Erythroblast (primary cell): ENCODE results near the gene TRIM61.

ENCODE experiments used
- GATA1 ChIP-seq: IDR thresholded peaks from 2 replicates; pipeline ENCODE4 v1.6.1; 2011; ENCODE audit warnings: low read depth, mild to moderate bottlenecking, control low read depth, low read length, moderate library complexity
- POLR2A ChIP-seq: IDR thresholded peaks from 2 replicates; pipeline ENCODE4 v1.6.1; 2011; ENCODE audit warnings: mild to moderate bottlenecking, low read length

DNA sequence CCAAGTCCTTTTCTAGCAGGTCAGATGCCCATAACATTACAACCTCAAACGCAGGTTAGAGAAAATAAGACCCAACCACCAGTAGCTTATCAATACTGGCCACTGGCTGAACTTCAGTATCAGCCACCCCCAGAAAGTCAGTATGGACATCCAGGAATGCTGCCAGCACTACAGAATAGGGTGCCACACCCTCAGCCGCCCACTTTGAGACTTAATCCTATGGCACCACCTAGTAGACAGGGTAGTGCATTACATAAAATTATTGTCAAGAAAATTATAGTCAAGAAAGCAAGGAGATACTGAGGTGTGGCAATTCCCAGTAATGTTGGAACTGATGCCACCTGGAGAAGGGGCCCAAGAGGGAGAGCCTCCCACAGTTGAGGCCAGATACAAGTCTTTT is 19.9 kb upstream of the TRIM61 start:
- TF ChIP-seq POLR2A (no peak), GATA1 (no peak)
